Measurements from ENCODE around the gene MEP1A.

Gene MEP1A

DNA sequence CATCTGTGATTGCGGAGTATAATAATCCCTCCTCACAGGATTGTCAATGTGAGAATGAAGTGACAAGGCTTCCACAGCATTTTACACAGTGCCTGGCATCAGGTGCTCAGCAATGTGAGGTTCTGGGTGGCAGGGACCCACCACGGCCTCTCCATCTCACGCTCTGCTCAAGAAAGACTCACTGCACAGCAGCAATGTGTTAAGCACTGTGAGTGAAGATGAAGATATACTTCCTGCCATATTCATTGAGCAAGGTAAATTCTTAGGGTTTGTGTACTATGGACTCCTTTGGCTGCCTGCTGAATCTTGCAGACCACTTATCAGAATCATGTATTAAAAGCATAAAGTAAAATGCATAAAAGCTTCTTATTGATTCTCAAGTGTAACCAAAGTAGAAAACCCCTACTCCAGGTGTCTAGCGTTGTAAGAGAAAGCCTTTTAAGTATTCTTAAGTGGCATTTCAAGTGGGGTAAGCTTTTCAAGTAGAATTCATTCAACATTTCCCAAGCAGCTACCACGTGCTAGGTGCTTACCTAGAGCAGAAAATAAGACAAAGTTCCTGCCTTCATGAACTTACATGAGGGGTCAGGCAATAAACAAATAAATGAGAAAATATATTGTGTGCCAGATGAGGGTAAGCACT is 17.0 kb upstream of the MEP1A start:
- no peak for DNase-seq

DNA sequence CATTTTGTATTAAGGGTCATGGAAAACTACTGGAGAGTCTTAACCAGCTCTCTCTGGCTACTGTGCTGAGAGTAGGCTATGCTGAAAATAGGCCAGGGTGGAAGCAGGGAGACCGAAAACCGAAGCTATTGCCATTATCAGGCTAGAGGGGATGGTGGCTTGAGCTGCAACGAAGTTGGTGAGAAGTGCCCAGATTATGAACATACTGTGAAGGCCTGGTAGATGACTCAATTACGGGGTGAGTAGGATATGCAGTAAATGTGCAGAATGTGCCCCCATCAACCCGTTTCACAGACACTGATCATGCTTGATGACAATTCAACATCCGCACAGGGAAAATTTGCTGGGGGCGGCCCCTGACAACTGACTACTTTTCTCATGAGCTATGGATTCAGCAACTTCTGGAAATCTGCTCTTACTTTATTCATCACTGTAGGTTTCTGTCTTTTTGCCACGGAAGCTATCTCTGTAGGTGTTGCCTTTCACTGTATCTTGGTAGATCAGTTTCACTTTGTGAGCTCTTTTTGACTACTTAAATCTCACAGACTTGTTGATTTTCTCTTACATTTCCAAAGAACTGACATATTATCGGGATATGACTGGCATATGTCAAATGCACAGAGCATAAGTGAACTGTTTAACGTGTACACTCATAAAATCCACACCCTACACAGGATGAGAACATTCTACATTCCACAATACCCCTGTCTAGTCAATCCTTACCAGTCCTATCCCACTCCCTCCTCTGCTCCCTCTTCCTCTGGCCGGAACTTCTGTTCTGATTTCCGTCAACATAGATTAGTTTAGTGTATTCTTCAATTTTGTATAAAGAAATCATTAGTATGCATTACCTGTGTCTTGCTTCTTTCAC is 15.5 kb upstream of the MEP1A start:
- DNase-seq = no peak

DNA sequence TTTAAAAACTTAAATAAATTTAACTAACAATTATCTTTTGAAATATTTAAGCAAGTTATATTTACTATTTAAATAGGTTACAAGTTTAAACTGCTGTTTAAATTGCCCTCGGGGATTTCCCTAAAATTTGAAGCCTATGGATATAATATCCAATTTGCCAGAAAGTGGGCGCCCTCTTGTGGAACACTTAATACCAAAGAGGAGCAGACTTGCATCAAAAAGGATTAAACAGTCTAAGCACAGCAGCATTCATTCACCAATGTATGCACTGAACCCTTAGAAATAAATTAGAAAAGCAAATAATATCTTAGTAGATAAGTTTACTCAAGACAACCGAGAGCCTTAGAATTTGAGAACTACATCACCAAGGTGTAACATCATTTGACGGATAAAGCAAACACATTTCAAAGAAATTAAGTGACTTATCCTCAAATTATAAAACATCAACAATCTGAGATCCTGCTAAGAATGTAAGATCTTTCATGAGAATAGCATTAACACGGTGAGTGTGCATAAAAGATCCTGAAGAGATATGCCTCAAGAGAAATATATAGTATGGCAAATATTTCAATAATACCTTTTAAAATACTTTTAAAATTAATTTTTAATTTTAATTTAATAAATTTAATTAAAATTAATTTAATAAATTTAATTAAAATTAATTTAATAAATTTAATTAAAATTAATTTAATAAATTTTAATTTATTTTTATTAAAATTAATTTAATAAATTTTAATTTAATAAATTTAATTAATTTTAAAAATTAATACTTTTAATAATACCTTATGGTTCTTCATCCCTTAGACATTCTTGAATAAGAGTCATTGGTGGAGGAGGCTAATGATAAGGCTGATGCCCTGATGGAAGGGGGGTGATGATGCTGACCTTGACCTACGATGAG is 11.5 kb upstream of the MEP1A start:
- peak; percentile 37 for DNase-seq

DNA sequence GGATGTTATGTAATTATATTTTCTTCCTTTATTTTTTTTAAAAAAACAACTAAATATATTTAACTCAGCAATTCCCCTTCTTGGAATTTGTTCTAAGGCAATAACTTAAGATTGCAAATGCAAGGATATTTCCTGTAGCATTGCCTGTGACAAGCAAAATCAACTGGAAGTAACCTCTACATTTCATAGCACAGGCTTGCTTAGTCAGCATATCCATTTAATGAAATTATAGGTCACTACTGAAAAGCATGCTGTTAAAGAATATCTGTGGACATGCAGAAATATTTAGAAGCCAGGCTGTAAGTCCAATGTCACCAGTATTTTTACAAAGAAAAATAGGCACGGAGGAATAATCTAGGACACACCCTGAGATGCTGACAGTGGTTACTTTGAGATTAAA is 8.7 kb upstream of the MEP1A start:
- DNase-seq = no peak

DNA sequence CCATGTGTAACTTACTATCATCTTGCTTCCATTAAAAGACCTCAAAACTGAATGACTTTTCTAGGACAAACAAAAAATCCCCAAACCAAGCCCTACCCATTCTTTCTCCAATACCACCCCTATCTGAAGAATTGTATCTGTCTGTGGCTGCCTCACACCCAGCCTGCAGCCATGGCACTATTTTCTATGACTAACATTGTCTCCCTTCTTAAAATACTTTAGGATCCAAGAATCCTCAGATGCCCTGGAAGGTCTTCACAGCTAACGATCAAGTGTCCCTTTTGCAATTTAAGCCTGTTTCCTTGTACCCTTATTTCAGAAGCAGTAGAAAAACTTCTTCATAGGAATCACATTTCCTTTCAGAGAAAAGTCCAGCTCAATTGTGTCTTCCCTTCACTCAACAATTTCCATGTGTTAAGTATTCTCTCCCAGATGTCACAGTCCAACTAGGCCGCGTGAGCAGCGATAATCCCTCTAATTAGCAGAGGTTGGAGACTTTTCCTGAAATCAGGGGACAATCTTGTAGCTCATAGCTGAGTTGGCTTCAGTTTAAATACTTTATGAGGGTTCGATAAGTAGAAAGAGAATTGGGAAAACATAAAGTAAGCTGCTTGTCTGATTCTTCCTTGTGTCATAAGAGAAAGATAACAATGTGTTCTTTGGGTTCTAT is 5.2 kb upstream of the MEP1A start:
- no peak for DNase-seq

DNA sequence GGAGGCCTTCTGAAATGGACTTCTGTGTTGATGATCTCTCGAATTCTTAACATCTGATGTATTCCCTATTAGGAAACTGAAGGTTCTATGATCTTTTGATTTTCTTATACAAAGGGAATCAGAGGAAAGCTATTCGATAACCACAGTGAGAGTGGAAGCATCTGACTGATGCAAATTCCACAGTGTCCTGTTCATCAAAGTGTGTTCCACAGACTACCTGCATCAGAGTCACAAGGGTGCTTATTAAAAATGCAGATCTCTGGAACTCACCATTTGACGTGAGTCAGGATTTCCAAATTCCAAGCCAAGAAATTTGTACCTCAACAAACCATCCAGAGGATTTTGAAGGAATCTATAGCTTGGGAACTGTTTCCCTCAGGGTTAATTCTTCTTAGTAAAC is 4.4 kb upstream of the MEP1A start:
- DNase-seq = no peak

DNA sequence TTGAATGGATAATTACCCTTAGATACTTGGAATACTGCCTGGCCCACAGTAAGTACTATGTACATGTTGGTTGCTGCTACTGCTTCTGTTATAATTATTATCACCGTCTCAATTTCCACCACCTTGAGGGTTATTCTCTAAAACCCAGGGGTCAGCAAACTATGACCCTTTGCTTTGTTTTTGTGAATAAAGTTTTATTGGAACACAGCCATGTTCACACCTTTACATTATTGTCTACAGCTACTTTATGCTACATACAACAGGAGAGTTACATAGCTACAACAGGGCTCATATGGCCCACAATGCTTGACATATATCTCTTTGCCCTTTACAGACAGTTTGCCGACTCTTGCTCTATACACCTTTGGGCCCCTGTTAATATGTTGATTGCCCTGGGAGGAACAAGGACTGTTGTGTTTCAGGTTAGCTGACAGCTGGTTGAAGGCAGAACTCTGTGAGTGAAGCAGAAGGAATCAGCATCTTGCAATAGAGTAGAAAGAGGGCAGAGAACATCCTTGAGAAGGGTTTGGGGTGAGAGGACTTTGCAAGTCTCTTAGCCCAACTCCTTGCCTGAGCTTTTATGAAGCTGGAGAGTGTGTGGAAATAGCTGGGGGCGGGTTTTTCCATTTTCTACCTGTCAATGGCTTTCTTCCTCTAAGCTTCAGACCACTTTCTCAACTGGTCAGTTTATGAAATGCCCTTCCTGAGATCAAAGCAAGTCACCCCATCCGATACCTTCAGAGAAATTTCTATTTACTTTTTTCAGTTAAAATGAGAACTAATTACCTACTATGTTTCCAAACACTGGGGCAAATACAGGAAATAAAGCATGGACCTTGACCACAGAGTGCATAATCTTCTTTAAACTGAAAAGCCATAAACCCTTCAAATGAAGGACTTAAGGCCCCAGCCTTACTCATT is 3.5 kb upstream of the MEP1A start:
- no peak for DNase-seq

DNA sequence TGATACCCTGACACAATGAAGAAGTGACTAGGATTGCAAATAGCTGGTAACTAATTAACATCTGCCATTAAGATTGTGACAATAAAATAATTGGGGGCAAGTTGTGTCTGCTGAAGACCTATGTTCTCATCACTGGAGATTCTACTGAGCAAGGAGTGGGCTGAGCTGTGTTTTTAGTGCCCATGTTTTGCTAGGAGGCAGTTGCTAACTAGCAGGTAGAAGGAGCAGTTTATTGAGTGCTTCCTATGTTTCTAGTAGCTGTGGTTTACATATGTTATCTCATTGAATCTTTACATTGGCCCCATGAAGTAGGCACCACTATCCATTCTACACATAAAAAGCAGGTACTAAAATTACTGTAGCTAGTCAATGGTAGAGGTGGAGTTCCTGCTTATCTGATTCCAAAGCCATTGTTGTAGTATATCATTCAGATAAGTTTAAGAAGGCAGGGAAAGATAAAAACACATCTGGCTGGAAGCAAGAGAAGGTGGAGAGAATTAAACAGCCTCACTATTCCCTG is 2.8 kb upstream of the MEP1A start:
- DNase-seq = no peak

DNA sequence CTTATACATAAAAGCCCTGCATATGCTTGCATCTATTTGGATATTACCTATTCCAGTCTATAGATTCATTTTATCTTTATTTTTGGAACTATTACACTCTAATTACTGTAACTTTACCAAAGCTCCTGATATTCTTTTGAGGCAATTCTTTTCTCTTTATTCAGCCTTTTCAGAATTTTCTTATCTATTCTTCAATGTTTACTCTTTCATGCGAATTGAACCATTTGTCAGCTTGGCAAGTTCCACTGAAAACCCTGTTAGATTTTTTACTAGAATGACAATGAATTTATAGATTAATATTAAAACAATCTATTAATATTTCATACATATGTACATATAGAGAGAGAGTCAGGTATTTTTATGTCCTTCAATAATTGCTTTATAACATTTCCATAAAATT is 554 bp upstream of the MEP1A start:
- DNase-seq = no peak

DNA sequence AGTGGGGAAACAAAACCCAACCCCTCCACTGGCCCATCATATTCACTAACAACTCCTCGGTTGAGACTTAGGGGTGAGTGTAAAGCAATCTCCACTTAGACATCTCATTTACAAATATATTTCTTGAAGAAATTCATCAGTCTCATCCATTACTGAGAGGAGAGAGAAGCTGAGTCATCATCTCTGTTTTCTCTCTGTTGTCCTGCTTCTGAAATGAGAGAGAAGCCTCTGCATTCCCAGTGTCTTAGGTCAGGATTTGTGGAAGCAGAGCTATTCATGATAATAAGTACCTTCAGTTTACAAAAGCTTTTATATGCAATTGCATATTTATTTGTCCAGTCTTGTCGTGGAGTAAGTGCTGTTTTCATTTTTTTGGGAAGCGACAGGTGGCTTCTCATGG is 879 bp downstream of the MEP1A start:
- DNase-seq = no peak

DNA sequence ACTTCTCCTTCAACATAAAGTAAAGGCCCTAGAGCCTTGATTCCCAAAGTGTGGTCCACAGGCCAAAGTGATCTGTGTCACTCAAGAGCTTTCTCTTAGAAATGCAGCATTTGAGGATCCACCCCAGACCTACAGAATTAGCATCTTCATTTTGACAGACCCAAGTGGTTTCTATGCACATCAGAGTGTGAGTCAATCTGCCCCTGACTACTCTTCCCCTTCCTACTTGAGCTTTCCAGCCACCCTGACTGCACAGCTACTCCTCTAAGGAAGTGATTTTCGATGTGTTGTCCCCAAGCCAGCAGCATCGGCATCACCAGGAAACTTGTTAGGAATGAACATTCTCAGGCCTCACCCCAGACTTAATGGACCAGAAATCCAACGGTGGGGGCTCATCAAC is 2.6 kb downstream of the MEP1A start:
- no peak for DNase-seq

DNA sequence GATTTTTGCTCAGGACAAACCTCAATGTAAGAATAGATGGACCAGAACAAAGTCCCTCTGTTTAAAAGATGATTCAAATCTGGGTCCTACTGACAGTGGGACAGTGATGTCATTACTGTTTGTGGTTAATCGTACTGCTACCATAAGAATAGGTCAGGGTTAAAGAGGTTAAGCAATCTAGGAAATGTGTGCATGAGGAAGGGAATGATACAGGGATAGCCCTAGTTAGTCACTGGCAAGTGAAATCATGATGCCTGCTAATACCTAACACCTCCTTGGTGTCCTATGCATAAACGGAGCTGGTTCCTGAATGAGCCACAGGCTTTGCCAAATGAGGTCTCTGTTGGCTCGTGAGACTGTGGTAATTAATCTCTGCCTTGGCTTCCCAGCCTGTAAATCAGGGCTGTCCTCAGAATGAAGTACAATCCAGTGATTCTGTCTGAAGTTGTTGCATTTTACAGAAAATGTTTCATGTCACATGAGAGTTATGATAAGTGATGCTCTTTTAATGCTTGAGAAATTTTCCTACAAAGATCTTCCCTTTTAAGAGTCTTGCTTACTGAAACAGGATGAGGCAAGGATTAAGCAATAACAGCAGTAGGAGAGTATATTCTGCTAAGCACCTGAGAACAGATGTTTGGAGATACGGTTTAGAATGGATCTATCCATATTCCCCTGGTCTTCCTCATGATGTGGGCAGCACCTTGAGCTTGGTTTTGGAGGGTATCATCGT is 3.8 kb downstream of the MEP1A start:
- no peak for DNase-seq

DNA sequence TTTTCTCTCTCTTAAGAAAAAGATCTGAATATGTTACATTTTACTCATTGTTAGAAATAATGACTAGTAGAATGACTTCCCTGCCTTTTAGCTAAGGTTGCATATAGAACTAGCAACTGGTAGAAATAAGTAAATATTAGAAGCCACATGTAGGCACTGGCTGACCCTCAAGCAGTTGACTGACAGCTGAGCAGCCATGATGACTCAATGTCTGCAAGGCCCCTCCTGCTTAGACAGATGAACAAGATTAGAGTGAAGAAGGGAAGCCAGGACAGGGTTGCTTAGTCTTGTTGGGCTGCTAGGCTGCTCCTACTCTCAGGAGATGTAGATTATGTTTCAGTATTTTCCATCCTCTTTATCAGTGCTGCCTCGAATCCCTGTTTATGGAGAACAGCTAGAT is 6.5 kb downstream of the MEP1A start:
- no peak for DNase-seq

DNA sequence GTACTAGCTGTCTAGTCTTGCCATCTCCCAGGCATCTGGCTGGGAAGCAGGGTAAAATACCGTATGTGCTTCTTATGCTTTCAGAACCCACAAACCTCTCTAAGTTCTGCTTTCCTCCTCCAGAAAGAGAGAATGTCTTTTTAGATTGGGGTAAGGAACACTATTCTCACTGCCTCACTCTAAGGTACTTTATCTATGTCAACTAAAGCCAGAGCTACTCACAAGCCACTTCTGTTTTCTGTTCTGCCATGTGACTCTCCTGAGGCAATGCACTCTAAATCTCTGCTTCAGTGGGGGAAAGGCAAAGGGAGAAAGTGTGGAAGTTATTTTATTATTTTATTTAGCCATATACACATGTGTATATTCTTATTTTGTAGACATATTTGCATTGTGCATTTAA is 15.6 kb downstream of the MEP1A start:
- no peak for DNase-seq

DNA sequence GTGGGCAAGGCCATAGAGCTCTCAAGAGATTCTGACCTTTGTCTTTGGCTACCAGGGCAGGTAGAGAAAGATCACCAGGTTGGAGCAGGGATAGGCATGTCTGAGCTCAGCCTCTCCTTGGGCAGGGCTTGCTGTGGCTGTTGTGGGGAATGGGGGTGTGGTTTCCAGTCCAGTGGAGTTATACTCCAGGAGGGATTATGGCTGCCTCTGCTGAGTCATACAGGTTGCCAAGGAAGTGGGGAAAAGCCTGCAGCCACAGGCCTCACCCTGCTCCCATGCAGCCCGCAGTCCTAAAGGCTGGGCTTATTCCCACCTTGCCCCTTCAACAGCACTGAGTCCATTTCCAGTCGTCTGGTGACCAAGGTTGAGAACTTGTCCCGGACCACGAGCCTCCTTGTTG is 21.9 kb downstream of the MEP1A start:
- DNase-seq = no peak

DNA sequence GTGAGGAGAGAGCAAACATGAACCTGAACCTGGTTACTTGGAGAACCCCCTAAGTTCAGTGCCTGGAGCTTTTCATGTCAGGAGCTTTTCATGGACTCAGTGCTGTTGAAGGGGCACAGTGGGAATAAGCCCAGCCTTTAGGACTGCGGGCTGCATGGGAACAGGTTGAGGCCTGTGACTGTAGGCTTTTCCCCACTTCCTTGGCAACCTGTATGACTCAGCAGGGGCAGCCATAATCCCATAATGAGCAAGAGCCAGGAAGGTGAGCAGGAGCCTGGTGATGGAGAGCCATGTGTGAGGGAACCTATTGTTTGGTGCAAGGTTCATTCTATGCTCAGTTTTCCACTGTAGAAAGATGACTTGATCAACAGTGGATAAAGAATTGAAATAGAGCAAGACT is 23.4 kb downstream of the MEP1A start:
- DNase-seq = no peak

DNA sequence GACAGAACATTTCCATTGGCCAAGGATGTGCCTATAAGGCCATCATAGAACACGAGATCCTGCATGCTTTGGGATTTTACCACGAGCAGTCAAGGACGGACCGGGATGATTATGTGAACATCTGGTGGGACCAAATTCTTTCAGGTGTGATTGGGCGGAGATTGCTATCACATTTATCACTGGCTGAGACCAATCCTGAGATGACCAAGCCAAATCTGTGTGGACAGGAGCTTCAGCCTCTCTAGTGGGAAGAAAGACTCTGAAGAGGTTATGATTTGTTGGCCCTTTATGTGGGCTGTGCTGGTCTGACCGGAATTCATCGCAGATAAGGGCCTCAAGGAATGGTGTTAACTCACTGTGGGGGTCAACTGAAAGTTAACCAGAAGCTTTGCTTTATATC is 26.4 kb downstream of the MEP1A start:
- no peak for DNase-seq

DNA sequence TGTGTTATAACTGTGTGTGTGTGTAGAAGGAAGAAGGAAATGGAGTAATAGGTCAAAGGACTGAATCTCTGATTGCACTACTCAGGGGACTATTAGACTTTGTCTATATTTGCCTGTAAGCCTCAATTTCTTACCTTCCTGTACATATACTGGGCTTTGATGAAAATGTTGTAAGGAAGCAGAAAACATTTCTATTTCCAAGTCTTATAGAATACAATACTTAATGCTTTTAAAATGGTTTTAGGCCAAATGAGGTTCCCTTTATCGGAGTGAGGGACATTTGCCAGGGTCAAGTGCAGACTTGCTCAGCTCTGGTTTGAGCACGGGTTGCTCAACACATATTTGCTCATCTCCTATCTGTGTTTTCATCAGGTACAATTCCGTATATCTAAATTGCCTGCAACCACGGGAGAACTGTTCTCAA is 28.3 kb downstream of the MEP1A start:
- no peak for DNase-seq

DNA sequence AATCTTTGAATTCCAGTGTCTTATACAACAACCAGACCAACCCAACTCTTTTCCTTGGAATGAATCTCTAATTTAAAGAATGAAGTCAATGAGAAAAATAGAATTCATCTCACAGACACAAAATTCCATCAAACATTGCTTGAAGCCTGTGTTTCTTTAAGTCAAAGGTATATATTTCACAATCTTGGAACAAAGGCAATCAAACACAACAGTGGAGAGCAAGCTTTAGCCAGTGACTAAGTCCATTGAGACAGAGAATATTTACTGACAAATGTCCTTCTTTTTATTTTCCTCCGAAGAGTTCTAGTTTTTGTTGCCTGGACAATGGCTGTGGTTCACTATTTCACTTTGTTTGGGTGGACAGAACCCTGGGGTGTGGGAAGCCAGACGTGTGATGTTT is 35.8 kb downstream of the MEP1A start:
- DNase-seq = no peak

DNA sequence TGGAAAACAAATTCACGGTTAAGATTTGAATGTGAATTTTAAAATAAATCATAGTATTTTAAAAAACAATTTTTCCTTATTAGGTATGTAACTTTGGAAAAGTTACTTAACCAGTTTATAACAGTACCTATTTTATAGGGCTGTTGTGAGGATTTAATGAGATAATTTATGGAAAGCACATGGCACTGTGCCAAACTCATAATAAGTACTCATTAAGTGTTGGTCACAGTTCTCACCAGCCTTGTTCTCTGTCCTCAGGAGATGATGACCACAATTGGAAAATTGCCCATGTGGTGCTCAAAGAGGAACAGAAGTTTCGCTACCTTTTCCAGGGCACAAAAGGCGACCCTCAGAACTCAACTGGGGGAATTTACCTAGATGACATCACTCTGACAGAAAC is 39.6 kb downstream of the MEP1A start:
- DNase-seq = no peak
